ENCODE measurements around the gene HAUS6.
"Not testable (repeated sequence)": the region's sequence is repeated elsewhere in the genome, so short reads cannot be mapped to it uniquely, and the experiment has no call there.

Gene HAUS6

GRCh38 chr9:19102631-19103345, at the start of gene HAUS6:
Gene HAUS6 (minus strand): TSS chr9:19102904. CDS start chr9:19102651, 253 bp downstream.
- peak within 1 kb of the TSS; percentile 81 to 94 (median 90) for H3K4me3 ChIP-seq
- TF ChIP-seq Cebpa-rat (IDR thresholded peaks at IDR 0.05): peak in 7 of 11 experiments; percentile 30 to 66 (median 48); a peak in 8 of 22 replicates
- peaks cover 26 to 35% (median 32%) of the 10 kb centered on the region in 10 experiments for H3K4me1 ChIP-seq

GRCh38 chr9:19152160-19152498, 49.4 kb upstream of the HAUS6 start:
- H3K27me3 ChIP-seq; H3K36me3 ChIP-seq; H3K4me2 ChIP-seq; H3K27ac ChIP-seq; H3K9me3 ChIP-seq (replicated peaks in 1 of 11); H3K4me3 ChIP-seq; H3K9ac ChIP-seq; H4K20me1 ChIP-seq: not testable (repeated sequence)
- peaks cover 0 to 44% (median 11%) of the 10 kb centered on the region in 10 experiments; a peak in 13 of 20 replicates for H3K4me1 ChIP-seq

More at GRCh38 chr9:19102631-19103345, at the start of gene HAUS6:
- H3K27ac ChIP-seq: peak within 1 kb of the TSS; percentile 55 to 91 (median 88); a peak in 21 of 22 replicates
- H3K9me3 ChIP-seq (replicated peaks in 1 of 11): no peaks in the 10 kb centered on the region; a peak in 1 of 22 replicates
- H4K20me1 ChIP-seq: peaks cover 0 to 38% (median 23%) of the 10 kb centered on the region in 11 experiments; a peak in 14 of 22 replicates
- peaks cover 4 to 36% (median 30%) of the 10 kb centered on the region in 11 experiments; a peak in 19 of 22 replicates for H3K36me3 ChIP-seq
- H3K27me3 ChIP-seq: no peaks in the 10 kb centered on the region
- H3K9ac ChIP-seq: peak within 1 kb of the TSS; percentile 85 to 94 (median 91)
- peak within 1 kb of the TSS; percentile 87 to 97 (median 94) for H3K4me2 ChIP-seq

GRCh38 chr9:19151425-19152159, 48.9 kb upstream of the HAUS6 start:
- TF ChIP-seq Cebpa-rat (IDR thresholded peaks at IDR 0.05): no peak
- no peaks in the 10 kb centered on the region for H3K36me3 ChIP-seq
- H3K9ac ChIP-seq: no peak overlapping the region
- H3K4me2 ChIP-seq: no peak overlapping the region
- H3K4me3 ChIP-seq: no peak overlapping the region
- no peak overlapping the region for H3K27ac ChIP-seq
- peaks cover 0 to 39% (median 11%) of the 10 kb centered on the region in 10 experiments; a peak in 13 of 20 replicates for H3K4me1 ChIP-seq
- no peaks in the 10 kb centered on the region for H3K9me3 ChIP-seq (replicated peaks in 1 of 11)
- no peaks in the 10 kb centered on the region for H4K20me1 ChIP-seq
- no peaks in the 10 kb centered on the region for H3K27me3 ChIP-seq

DNA sequence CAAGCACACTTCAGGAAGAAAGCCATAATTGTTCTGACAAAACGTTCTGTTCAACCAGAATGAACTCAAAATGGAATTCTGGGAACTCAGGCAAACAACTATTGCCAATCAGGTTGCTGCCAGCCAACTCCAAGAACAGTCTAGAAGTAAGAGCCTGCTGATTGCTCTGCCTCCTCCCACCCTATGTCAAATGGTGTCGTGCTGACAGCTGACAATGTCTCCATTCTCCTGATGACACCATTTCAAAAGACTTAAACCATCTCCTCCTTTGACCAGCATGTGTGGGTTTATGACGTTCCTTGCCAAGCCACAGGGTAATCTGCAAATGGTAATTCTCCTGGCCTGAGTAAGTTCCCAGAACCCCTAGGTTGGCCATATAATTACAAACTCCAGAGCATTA, 46.5 kb upstream of the HAUS6 start:
- TF ChIP-seq Cebpa-rat (IDR thresholded peaks at IDR 0.05): no peak
- H3K27ac ChIP-seq: no peak overlapping the region
- H4K20me1 ChIP-seq: no peaks in the 10 kb centered on the region
- H3K36me3 ChIP-seq: no peaks in the 10 kb centered on the region
- no peaks in the 10 kb centered on the region for H3K27me3 ChIP-seq
- no peak overlapping the region for H3K4me2 ChIP-seq
- no peaks in the 10 kb centered on the region for H3K9me3 ChIP-seq (replicated peaks in 1 of 11)
- no peak overlapping the region for H3K9ac ChIP-seq
- no peak overlapping the region for H3K4me3 ChIP-seq
- peaks cover 0 to 17% (median 3%) of the 10 kb centered on the region in 10 experiments; a peak in 9 of 20 replicates for H3K4me1 ChIP-seq

GRCh38 chr9:19148187-19148586, 45.5 kb upstream of the HAUS6 start:
- Histone ChIP-seq H3K27ac (no peak overlapping the region), H3K4me1 (peaks cover 0 to 7% (median 0%) of the 10 kb centered on the region in 10 experiments; a peak in 2 of 20 replicates), H4K20me1 (no peaks in the 10 kb centered on the region), H3K36me3 (no peaks in the 10 kb centered on the region), H3K9me3 (replicated peaks in 1 of 11) (no peaks in the 10 kb centered on the region), H3K27me3 (no peaks in the 10 kb centered on the region), H3K9ac (no peak overlapping the region), H3K4me3 (no peak overlapping the region), H3K4me2 (no peak overlapping the region)
- TF ChIP-seq Cebpa-rat (IDR thresholded peaks at IDR 0.05): no peak

DNA sequence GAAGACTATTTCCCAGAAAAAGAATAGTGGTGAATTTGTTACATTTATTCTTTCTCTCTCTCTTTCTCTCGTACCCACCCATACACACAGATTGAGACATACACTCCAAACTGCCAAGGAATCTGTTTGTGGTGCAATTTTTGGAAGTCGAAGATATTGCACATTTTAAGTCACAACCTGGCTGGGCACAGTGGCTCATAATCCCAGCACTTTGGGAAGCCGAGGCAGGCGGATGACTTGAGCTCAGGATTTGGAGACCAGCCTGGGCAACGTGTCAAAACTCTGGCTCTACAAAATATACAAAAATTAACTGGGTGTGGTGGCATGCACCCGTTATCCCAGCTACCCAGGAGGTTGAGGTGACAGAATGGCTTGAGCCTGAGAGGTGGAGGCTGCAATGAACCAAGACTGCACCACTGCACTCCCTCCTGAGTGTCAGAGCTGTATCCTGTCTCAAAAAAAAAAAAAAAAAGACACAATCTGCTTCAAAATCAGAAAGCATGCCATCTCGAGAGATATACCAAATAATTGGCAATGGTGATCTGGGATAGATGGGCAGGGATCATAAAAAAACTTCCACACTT, 43.8 kb upstream of the HAUS6 start:
- Histone ChIP-seq H3K9me3 (replicated peaks in 1 of 11) (no peaks in the 10 kb centered on the region), H3K4me1 (peaks cover 0 to 5% (median 0%) of the 10 kb centered on the region in 10 experiments; a peak in 2 of 20 replicates), H3K27ac (no peak overlapping the region), H3K9ac (no peak overlapping the region), H3K4me2 (no peak overlapping the region), H3K36me3 (no peaks in the 10 kb centered on the region), H3K27me3 (no peaks in the 10 kb centered on the region), H3K4me3 (no peak overlapping the region), H4K20me1 (no peaks in the 10 kb centered on the region)
- TF ChIP-seq Cebpa-rat (IDR thresholded peaks at IDR 0.05): no peak

- H3K27me3 ChIP-seq: no peaks in the 10 kb centered on the region
- no peaks in the 10 kb centered on the region for H4K20me1 ChIP-seq
- H3K36me3 ChIP-seq: no peaks in the 10 kb centered on the region
- no peak overlapping the region for H3K9ac ChIP-seq
- H3K4me2 ChIP-seq: no peak overlapping the region
- no peak overlapping the region for H3K4me3 ChIP-seq
- no peaks in the 10 kb centered on the region for H3K9me3 ChIP-seq (replicated peaks in 1 of 11)
- no peak overlapping the region for H3K27ac ChIP-seq
- peaks cover 0 to 5% (median 0%) of the 10 kb centered on the region in 10 experiments; a peak in 2 of 20 replicates for H3K4me1 ChIP-seq
- no peak for TF ChIP-seq Cebpa-rat (IDR thresholded peaks at IDR 0.05)
Measured at GRCh38 chr9:19145881-19146280, 43.2 kb upstream of the HAUS6 start.

GRCh38 chr9:19140259-19140658, 37.6 kb upstream of the HAUS6 start:
- H3K9ac ChIP-seq: no peak overlapping the region; a peak in 1 of 22 replicates
- no peaks in the 10 kb centered on the region for H3K9me3 ChIP-seq (replicated peaks in 1 of 11)
- no peaks in the 10 kb centered on the region for H3K27me3 ChIP-seq
- no peak for TF ChIP-seq Cebpa-rat (IDR thresholded peaks at IDR 0.05)
- H4K20me1 ChIP-seq: no peaks in the 10 kb centered on the region
- H3K4me3 ChIP-seq: no peak overlapping the region
- no peak overlapping the region for H3K27ac ChIP-seq
- H3K4me1 ChIP-seq: peaks cover 12 to 22% (median 17%) of the 10 kb centered on the region in 10 experiments; a peak in 18 of 20 replicates
- H3K4me2 ChIP-seq: no peak overlapping the region
- H3K36me3 ChIP-seq: no peaks in the 10 kb centered on the region

DNA sequence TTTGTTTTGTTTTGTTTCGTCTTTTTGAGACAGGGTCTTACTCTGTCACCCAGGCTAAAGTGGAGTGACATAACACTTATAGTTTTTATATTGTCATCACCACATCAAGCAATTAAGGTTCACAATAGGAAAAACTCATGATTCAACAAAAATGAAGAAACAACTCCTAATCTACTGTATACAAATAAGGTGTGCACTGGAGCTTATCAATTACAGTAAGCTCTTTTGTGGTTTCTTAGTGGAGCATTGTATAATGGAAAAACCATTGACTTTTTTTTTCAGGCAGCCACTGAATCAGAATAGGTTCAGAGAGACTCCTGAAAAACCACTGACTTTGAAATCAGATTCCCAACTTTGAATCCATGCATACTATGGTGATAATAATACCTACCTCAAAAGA, 35.4 kb upstream of the HAUS6 start:
- Histone ChIP-seq H3K4me1 (peaks cover 12 to 29% (median 17%) of the 10 kb centered on the region in 10 experiments; a peak in 18 of 20 replicates), H3K9ac (no peak overlapping the region), H3K27ac (no peak overlapping the region), H3K27me3 (no peaks in the 10 kb centered on the region), H3K9me3 (replicated peaks in 1 of 11) (no peaks in the 10 kb centered on the region), H3K4me3 (no peak overlapping the region), H3K4me2 (peak overlapping the region in 8 of 11 experiments; percentile 13 to 58 (median 40); a peak in 15 of 22 replicates), H3K36me3 (no peaks in the 10 kb centered on the region), H4K20me1 (no peaks in the 10 kb centered on the region)
- TF ChIP-seq Cebpa-rat (IDR thresholded peaks at IDR 0.05): no peak

Measured in BLaER1 treated with 17β-estradiol and CSF1 and Interleukin-3, amounts not matched to agents 10 nM and 100 nM (cell line).